Neuronal stem cell (in vitro differentiated cells): ENCODE results near the gene GNAI2.
A peak's percentile ranks its signal among the peaks of the same experiment; 100 is the strongest.

Source experiments
- DNase-seq: peaks from one replicate; pipeline ENCODE4 v3.0.0-alpha.2; 2013; ENCODE audit warnings: low spot score
- H2AFZ ChIP-seq: one replicate; pipeline ENCODE4 v1.6.1; 2013; ENCODE audit warnings: mild to moderate bottlenecking, low read length, inconsistent platforms
- H2AK5ac ChIP-seq: 2 replicates; pipeline ENCODE4 v1.6.1; 2013; ENCODE audit warnings: low read depth, mild to moderate bottlenecking, inconsistent platforms, low read length, moderate library complexity, mixed read lengths
- H2BK120ac ChIP-seq: 2 replicates; pipeline ENCODE4 v1.6.1; 2013; ENCODE audit warnings: low read depth, mild to moderate bottlenecking, inconsistent platforms, low read length, moderate library complexity, mixed read lengths
- H2BK12ac ChIP-seq: one replicate; pipeline ENCODE4 v1.6.1; 2013; ENCODE audit warnings: low read length, inconsistent platforms
- H2BK15ac ChIP-seq: 2 replicates; pipeline ENCODE4 v1.6.1; 2013; ENCODE audit warnings: mild to moderate bottlenecking, low read length, inconsistent platforms, mixed read lengths
- H2BK5ac ChIP-seq: one replicate; pipeline ENCODE4 v1.6.1; 2013; ENCODE audit warnings: inconsistent platforms, mild to moderate bottlenecking, low read length, moderate library complexity
- H3K14ac ChIP-seq: one replicate; pipeline ENCODE4 v1.6.1; 2013; ENCODE audit warnings: low read length, inconsistent platforms
- H3K18ac ChIP-seq: 2 replicates; pipeline ENCODE4 v1.6.1; 2013; ENCODE audit warnings: low read length, inconsistent platforms
- H3K23ac ChIP-seq: 2 replicates; pipeline ENCODE4 v1.6.1; 2013; ENCODE audit warnings: low read depth, mild to moderate bottlenecking, mixed read lengths, low read length, inconsistent platforms; ENCODE audit not compliant: poor library complexity
- H3K27ac ChIP-seq: replicated peaks from 3 replicates; pipeline ENCODE4 v1.5.1; 2013; ENCODE audit warnings: low read length, inconsistent platforms
- H3K27me3 ChIP-seq, 3 experiments: 2 replicates each; pipeline ENCODE4 v1.6.1; 2013; ENCODE audit warnings: low read length in 3 of 3, mild to moderate bottlenecking in 2 of 3, inconsistent platforms in 1 of 3, low read depth in 1 of 3, mixed read lengths in 1 of 3, moderate library complexity in 1 of 3; ENCODE audit not compliant: control insufficient read depth in 3 of 3, insufficient read depth in 3 of 3
- H3K36me3 ChIP-seq, 2 donors: replicated peaks in 1 of 2; 2 replicates each; pipeline ENCODE4 v1.6.1; 2013; ENCODE audit warnings: low read length in 2 of 2; ENCODE audit not compliant: control insufficient read depth in 2 of 2, insufficient read depth in 2 of 2
- H3K4ac ChIP-seq: 2 replicates; pipeline ENCODE4 v1.6.1; 2013; ENCODE audit warnings: inconsistent platforms, mild to moderate bottlenecking, low read length, moderate library complexity
- H3K4me1 ChIP-seq, 2 donors: 1 replicate in 1 of 2; 2 replicates in 1 of 2; pipeline ENCODE4 v1.6.1; 2013; ENCODE audit warnings: low read length in 2 of 2, low read depth in 1 of 2; ENCODE audit not compliant: control insufficient read depth in 2 of 2, insufficient read depth in 1 of 2
- H3K4me2 ChIP-seq: one replicate; pipeline ENCODE4 v1.6.1; 2013; ENCODE audit warnings: mild to moderate bottlenecking, low read length, inconsistent platforms; ENCODE audit not compliant: insufficient read depth, poor library complexity, severe bottlenecking
- H3K4me3 ChIP-seq, 2 donors: 2 replicates each; pipeline ENCODE4 v1.5.1; 2013; ENCODE audit warnings: low read length in 2 of 2, mild to moderate bottlenecking in 2 of 2, inconsistent platforms in 1 of 2, moderate library complexity in 1 of 2
- H3K79me1 ChIP-seq: one replicate; pipeline ENCODE4 v1.6.1; 2013; ENCODE audit warnings: low read depth, mild to moderate bottlenecking, inconsistent platforms, low read length, moderate library complexity
- H3K9ac ChIP-seq: one replicate; pipeline ENCODE4 v1.6.1; 2013; ENCODE audit warnings: mild to moderate bottlenecking, low read depth, low read length, inconsistent platforms; ENCODE audit not compliant: poor library complexity
- H3K9me3 ChIP-seq, 2 donors: replicated peaks in 1 of 2; 2 replicates each; pipeline versions ENCODE3 to v1.6.1; 2013; ENCODE audit warnings: low read length in 2 of 2, mild to moderate bottlenecking in 2 of 2, inconsistent platforms in 1 of 2, low read depth in 1 of 2, mixed read lengths in 1 of 2, moderate library complexity in 1 of 2; ENCODE audit not compliant: control insufficient read depth in 2 of 2, insufficient read depth in 1 of 2
- H4K8ac ChIP-seq: one replicate; pipeline ENCODE4 v1.6.1; 2013; ENCODE audit warnings: low read depth, mild to moderate bottlenecking, inconsistent platforms, low read length, moderate library complexity
- H4K91ac ChIP-seq: one replicate; pipeline ENCODE4 v1.6.1; 2013; ENCODE audit warnings: low read length, low read depth, mild to moderate bottlenecking, inconsistent platforms; ENCODE audit not compliant: poor library complexity
- WGBS, 2 donors: extraction: QIAGEN DNeasy Blood & Tissue Kit; methylation state at CpG; one replicate each; pipeline ENCODE4 v1.1.7; 2013; ENCODE audit warnings: missing lambda C conversion rate in 2 of 2, mixed read lengths in 1 of 2; ENCODE audit not compliant: insufficient read length in 2 of 2, insufficient replicate concordance in 1 of 2; ENCODE audit errors: extremely low coverage in 2 of 2; 5-methylcytosine and 5-hydroxymethylcytosine counted together

Gene GNAI2

GRCh38 chr3:50237133-50237651, 1.2 kb downstream of the GNAI2 start:
- H3K4me2 ChIP-seq = peak overlapping the region; percentile 89
- H3K36me3 ChIP-seq = peaks cover 3 to 25% of the 10 kb centered on the region in 2 donors
- H3K4ac ChIP-seq = no peak overlapping the region
- H3K4me3 ChIP-seq = peak overlapping the region; percentile 90 to 94
- no peak overlapping the region for H3K23ac ChIP-seq
- peak overlapping the region; percentile 62 for H2BK5ac ChIP-seq
- no peaks in the 10 kb centered on the region for H3K9me3 ChIP-seq
- H3K18ac ChIP-seq = peak overlapping the region; percentile 13
- peak overlapping the region; percentile 97 for H3K9ac ChIP-seq
- H3K4me1 ChIP-seq = peaks cover 50 to 54% of the 10 kb centered on the region in 2 donors
- WGBS, 2 donors = no CpG with 5 or more reads among the region's 7 CpGs
- H3K27me3 ChIP-seq = no peaks in the 10 kb centered on the region
- H2AFZ ChIP-seq = no peak overlapping the region
- peaks cover 5% of the 10 kb centered on the region for H3K79me1 ChIP-seq
- no peak overlapping the region for H2BK12ac ChIP-seq
- no peak overlapping the region for H4K8ac ChIP-seq
- no peak for DNase-seq
- peak overlapping the region; percentile 82 for H2AK5ac ChIP-seq
- peak overlapping the region; percentile 9 for H3K14ac ChIP-seq
- no peak overlapping the region for H2BK15ac ChIP-seq
- peak overlapping the region; percentile 2 for H2BK120ac ChIP-seq
- peak overlapping the region; percentile 55 for H3K27ac ChIP-seq
- peak overlapping the region; percentile 58 for H4K91ac ChIP-seq

GRCh38 chr3:50237754-50238548, 1.9 kb downstream of the GNAI2 start:
- Histone ChIP-seq H3K23ac (peak overlapping the region; percentile 37), H3K9me3 (no peaks in the 10 kb centered on the region), H2AK5ac (peak overlapping the region; percentile 73), H3K14ac (peak overlapping the region; percentile 83), H4K91ac (peak overlapping the region; percentile 58), H3K4me1 (peaks cover 53 to 57% of the 10 kb centered on the region in 2 donors), H2BK5ac (peak overlapping the region; percentile 62), H3K18ac (peak overlapping the region; percentile 13), H3K36me3 (peaks cover 3 to 33% of the 10 kb centered on the region in 2 donors), H2BK120ac (peak overlapping the region; percentile 2), H2BK12ac (no peak overlapping the region), H3K4ac (peak overlapping the region; percentile 18), H3K27me3 (no peaks in the 10 kb centered on the region), H3K9ac (peak overlapping the region; percentile 88), H3K4me3 (peak overlapping the region; percentile 90 to 94), H2BK15ac (peak overlapping the region; percentile 51), H2AFZ (no peak overlapping the region), H4K8ac (no peak overlapping the region), H3K79me1 (peaks cover 8% of the 10 kb centered on the region), H3K27ac (peak overlapping the region; percentile 55), H3K4me2 (peak overlapping the region; percentile 89)
- no peak for DNase-seq
- no CpG with 5 or more reads among the region's 31 CpGs for WGBS, 2 donors

GRCh38 chr3:50238549-50239026, 2.6 kb downstream of the GNAI2 start:
- H3K18ac ChIP-seq = peak overlapping the region; percentile 5
- H2BK12ac ChIP-seq = peak overlapping the region; percentile 14
- WGBS, 2 donors = no CpG with 5 or more reads among the region's 7 CpGs
- H3K14ac ChIP-seq = peak overlapping the region; percentile 10
- DNase-seq = no peak
- no peak overlapping the region for H2BK15ac ChIP-seq
- H3K36me3 ChIP-seq = peaks cover 4 to 39% of the 10 kb centered on the region in 2 donors
- no peaks in the 10 kb centered on the region for H3K9me3 ChIP-seq
- peak overlapping the region; percentile 59 for H2AK5ac ChIP-seq
- H3K4me2 ChIP-seq = peak overlapping the region; percentile 89
- no peak overlapping the region for H3K4ac ChIP-seq
- H3K27me3 ChIP-seq = no peaks in the 10 kb centered on the region
- peaks cover 11% of the 10 kb centered on the region for H3K79me1 ChIP-seq
- H3K27ac ChIP-seq = peak overlapping the region; percentile 75
- H3K4me3 ChIP-seq = peak overlapping the region; percentile 90 to 94
- no peak overlapping the region for H4K8ac ChIP-seq
- H3K4me1 ChIP-seq = peaks cover 48 to 56% of the 10 kb centered on the region in 2 donors
- peak overlapping the region; percentile 74 for H4K91ac ChIP-seq
- no peak overlapping the region for H2BK120ac ChIP-seq
- peak overlapping the region; percentile 88 for H3K9ac ChIP-seq
- no peak overlapping the region for H2BK5ac ChIP-seq
- no peak overlapping the region for H2AFZ ChIP-seq
- H3K23ac ChIP-seq = no peak overlapping the region

- peak overlapping the region; percentile 38 for H3K4me2 ChIP-seq
- H3K79me1 ChIP-seq = peaks cover 12% of the 10 kb centered on the region
- H3K4ac ChIP-seq = no peak overlapping the region
- H2AK5ac ChIP-seq = no peak overlapping the region
- no peak overlapping the region for H2BK5ac ChIP-seq
- no peak overlapping the region for H2AFZ ChIP-seq
- H2BK12ac ChIP-seq = no peak overlapping the region
- peaks cover 46 to 60% of the 10 kb centered on the region in 2 donors for H3K4me1 ChIP-seq
- H2BK120ac ChIP-seq = no peak overlapping the region
- DNase-seq = no peak
- no peaks in the 10 kb centered on the region for H3K27me3 ChIP-seq
- no peak overlapping the region for H4K91ac ChIP-seq
- no peak overlapping the region for H4K8ac ChIP-seq
- no peak overlapping the region for H3K14ac ChIP-seq
- H3K9ac ChIP-seq = no peak overlapping the region
- peak overlapping the region; percentile 50 for H3K18ac ChIP-seq
- no peak overlapping the region for H3K4me3 ChIP-seq
- H3K9me3 ChIP-seq = no peaks in the 10 kb centered on the region
- no peak overlapping the region for H2BK15ac ChIP-seq
- no CpG with 5 or more reads among the region's 4 CpGs for WGBS, 2 donors
- H3K36me3 ChIP-seq = peaks cover 5 to 47% of the 10 kb centered on the region in 2 donors
- no peak overlapping the region for H3K23ac ChIP-seq
- peak overlapping the region; percentile 75 for H3K27ac ChIP-seq
These were observed 3.6 kb downstream of the GNAI2 start for GRCh38 chr3:50239649-50240048.
